Measurements from ENCODE around the gene CD274.
A peak's percentile ranks its signal among the peaks of the same experiment; 100 is the strongest.

CD274 gene

GRCh38 chr9:5500441-5501235 is 50.3 kb downstream of the CD274 start:
- DNase-seq (ENCODE audit: low read depth) = no peak

GRCh38 chr9:5502553-5502952 is 52.2 kb downstream of the CD274 start:
- DNase-seq (ENCODE audit: low read depth) = no peak

GRCh38 chr9:5509573-5509972 is 59.2 kb downstream of the CD274 start:
- no peak for DNase-seq (ENCODE audit: low read depth)

GRCh38 chr9:5510360-5510931 is 60.1 kb downstream of the CD274 start, which contains the start of gene PDCD1LG2:
TSS of gene PDCD1LG2 (plus strand) at chr9:5510531. CDS start at chr9:5522547, 12,016 bp downstream.
- DNase-seq (ENCODE audit: low read depth) = peak; percentile 36

GRCh38 chr9:5510989-5511388 is 60.6 kb downstream of the CD274 start:
- no peak for DNase-seq (ENCODE audit: low read depth)

- no peak for DNase-seq (ENCODE audit: low read depth)
Observed at GRCh38 chr9:5511476-5511875, 61.1 kb downstream of the CD274 start.

GRCh38 chr9:5511935-5512580 is 61.7 kb downstream of the CD274 start:
- DNase-seq (ENCODE audit: low read depth) = no peak

- DNase-seq (ENCODE audit: low read depth) = no peak
Observed at GRCh38 chr9:5512658-5513452, 62.5 kb downstream of the CD274 start.

GRCh38 chr9:5513966-5514616 is 63.7 kb downstream of the CD274 start:
- DNase-seq (ENCODE audit: low read depth) = no peak

- no peak for DNase-seq (ENCODE audit: low read depth)
Observed at GRCh38 chr9:5514617-5515260, 64.4 kb downstream of the CD274 start.

GRCh38 chr9:5515261-5515650 is 64.9 kb downstream of the CD274 start:
- DNase-seq (ENCODE audit: low read depth) = no peak

- no peak for DNase-seq (ENCODE audit: low read depth)
Observed at GRCh38 chr9:5516453-5517220, 66.3 kb downstream of the CD274 start.

GRCh38 chr9:5518171-5518936 is 68.0 kb downstream of the CD274 start:
- DNase-seq (ENCODE audit: low read depth) = no peak

- DNase-seq (ENCODE audit: low read depth) = no peak
Observed at GRCh38 chr9:5518937-5519319, 68.6 kb downstream of the CD274 start.

Measured in activated T-cell treated with anti-CD3 and anti-CD28 coated beads for 24 hours (primary cell).